Measurements from ENCODE around the gene DICER1.

The DICER1 gene

DNA sequence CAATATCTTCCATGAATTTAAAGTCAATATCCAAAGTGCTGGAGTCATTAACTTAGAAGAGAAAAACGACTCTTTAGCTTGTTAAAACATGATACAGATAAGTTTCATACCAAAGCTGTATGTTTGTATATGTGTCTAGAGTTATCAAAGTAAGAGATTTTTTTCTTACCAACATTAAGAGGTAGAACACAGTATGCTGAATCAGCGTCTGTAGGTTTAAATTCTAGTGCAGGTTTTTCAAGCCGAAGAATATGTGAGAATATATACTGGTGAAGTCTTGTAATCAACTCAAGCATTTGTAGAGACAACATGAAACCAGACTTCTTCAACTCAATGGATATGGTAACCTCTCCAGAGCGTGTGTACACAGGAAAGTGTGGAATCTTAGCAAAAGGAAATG is 49.6 kb downstream of the DICER1 start:
- peaks cover 89% of the 10 kb centered on the region for H3K36me3 ChIP-seq (ENCODE audit: insufficient read depth, low read length)
- no peaks in the 10 kb centered on the region for H3K79me2 ChIP-seq (ENCODE audit: insufficient read depth, low read length)
- H3K9me2 ChIP-seq (replicated peaks; ENCODE audit: low read depth, low read length) = no peaks in the 10 kb centered on the region
- no peak overlapping the region for H3K4me2 ChIP-seq (ENCODE audit: low read depth, low read length, poor library complexity, severe bottlenecking)
- H3K27me3 ChIP-seq (ENCODE audit: insufficient read depth, low read length, poor library complexity, severe bottlenecking) = no peaks in the 10 kb centered on the region
- H3K4me3 ChIP-seq (ENCODE audit: low read length, poor library complexity, severe bottlenecking) = no peak overlapping the region
- no peak for TF ChIP-seq EZH2phosphoT487 (IDR thresholded peaks at IDR 0.05; ENCODE audit: borderline replicate concordance)
- TF ChIP-seq, protein P1, sequence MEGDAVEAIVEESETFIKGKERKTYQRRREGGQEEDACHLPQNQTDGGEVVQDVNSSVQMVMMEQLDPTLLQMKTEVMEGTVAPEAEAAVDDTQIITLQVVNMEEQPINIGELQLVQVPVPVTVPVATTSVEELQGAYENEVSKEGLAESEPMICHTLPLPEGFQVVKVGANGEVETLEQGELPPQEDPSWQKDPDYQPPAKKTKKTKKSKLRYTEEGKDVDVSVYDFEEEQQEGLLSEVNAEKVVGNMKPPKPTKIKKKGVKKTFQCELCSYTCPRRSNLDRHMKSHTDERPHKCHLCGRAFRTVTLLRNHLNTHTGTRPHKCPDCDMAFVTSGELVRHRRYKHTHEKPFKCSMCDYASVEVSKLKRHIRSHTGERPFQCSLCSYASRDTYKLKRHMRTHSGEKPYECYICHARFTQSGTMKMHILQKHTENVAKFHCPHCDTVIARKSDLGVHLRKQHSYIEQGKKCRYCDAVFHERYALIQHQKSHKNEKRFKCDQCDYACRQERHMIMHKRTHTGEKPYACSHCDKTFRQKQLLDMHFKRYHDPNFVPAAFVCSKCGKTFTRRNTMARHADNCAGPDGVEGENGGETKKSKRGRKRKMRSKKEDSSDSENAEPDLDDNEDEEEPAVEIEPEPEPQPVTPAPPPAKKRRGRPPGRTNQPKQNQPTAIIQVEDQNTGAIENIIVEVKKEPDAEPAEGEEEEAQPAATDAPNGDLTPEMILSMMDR (conservative IDR thresholded peaks at IDR 0.05; ENCODE audit: low read length) = no peak
- no peak overlapping the region for H2AFZ ChIP-seq (ENCODE audit: low read length)
- H3K9ac ChIP-seq (ENCODE audit: low read depth, low read length, poor library complexity, severe bottlenecking) = no peak overlapping the region
- no peaks in the 10 kb centered on the region for H3F3A ChIP-seq (ENCODE audit: low read depth)
- H3K9me3 ChIP-seq (ENCODE audit: insufficient read depth, low read depth, low read length) = no peaks in the 10 kb centered on the region
- no peaks in the 10 kb centered on the region for H3K4me1 ChIP-seq (ENCODE audit: insufficient read depth, low read length, poor library complexity, severe bottlenecking)
- no peaks in the 10 kb centered on the region for H4K20me1 ChIP-seq (ENCODE audit: insufficient read depth, low read length, poor library complexity, severe bottlenecking)

DNA sequence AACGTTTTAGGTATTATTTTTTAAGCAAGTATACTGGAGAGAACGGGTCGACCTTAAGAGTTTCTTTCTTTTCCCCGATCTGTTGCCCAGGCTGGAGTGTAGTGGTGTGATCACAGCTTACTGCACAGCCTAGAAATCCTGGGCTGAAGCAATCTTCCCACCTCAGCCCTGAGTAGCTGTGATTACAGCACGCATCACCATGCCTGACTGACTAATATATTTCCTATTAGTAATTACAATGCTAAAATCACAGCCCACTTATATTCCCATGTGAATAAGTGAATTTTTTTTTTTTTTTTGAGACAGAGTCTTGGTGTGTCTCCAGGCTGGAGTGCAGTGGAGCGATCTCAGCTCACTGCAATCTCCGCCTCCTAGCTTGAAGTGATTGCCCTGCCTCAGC is 50.4 kb downstream of the DICER1 start:
- Histone ChIP-seq H3K79me2 (ENCODE audit: insufficient read depth, low read length) (no peaks in the 10 kb centered on the region), H3K36me3 (ENCODE audit: insufficient read depth, low read length) (peaks cover 90% of the 10 kb centered on the region), H3K4me1 (ENCODE audit: insufficient read depth, low read length, poor library complexity, severe bottlenecking) (no peaks in the 10 kb centered on the region), H3K4me3 (ENCODE audit: low read length, poor library complexity, severe bottlenecking) (no peak overlapping the region), H3K4me2 (ENCODE audit: low read depth, low read length, poor library complexity, severe bottlenecking) (no peak overlapping the region), H3F3A (ENCODE audit: low read depth) (no peaks in the 10 kb centered on the region), H3K9me3 (ENCODE audit: insufficient read depth, low read depth, low read length) (no peaks in the 10 kb centered on the region), H3K9ac (ENCODE audit: low read depth, low read length, poor library complexity, severe bottlenecking) (no peak overlapping the region), H4K20me1 (ENCODE audit: insufficient read depth, low read length, poor library complexity, severe bottlenecking) (no peaks in the 10 kb centered on the region), H3K27me3 (ENCODE audit: insufficient read depth, low read length, poor library complexity, severe bottlenecking) (no peaks in the 10 kb centered on the region), H2AFZ (ENCODE audit: low read length) (no peak overlapping the region), H3K9me2 (replicated peaks; ENCODE audit: low read depth, low read length) (no peaks in the 10 kb centered on the region)
- TF ChIP-seq, protein P1 (conservative IDR thresholded peaks at IDR 0.05; ENCODE audit: low read length) = no peak
- TF ChIP-seq EZH2phosphoT487 (IDR thresholded peaks at IDR 0.05; ENCODE audit: borderline replicate concordance) = no peak

DNA sequence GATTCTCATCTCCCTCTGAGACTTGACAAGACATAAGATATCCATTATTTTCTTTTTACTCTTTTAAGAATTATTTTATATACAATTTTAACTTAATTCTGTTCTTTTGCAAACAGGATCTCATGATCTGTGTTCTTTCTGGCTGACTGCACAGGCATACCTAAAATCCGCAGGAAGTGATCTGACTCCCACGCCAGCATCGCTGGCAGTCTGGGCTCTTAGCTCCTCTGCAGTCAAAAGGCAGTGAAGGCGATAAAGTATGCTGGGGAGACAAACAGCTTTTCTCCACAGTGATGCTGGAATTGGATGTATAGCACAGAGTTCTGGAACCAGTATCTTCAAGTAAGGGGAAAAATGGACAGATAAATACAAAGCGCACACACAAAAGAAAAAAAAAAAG is 52.4 kb downstream of the DICER1 start:
- no peaks in the 10 kb centered on the region for H3K9me3 ChIP-seq (ENCODE audit: insufficient read depth, low read depth, low read length)
- no peaks in the 10 kb centered on the region for H3K27me3 ChIP-seq (ENCODE audit: insufficient read depth, low read length, poor library complexity, severe bottlenecking)
- H3F3A ChIP-seq (ENCODE audit: low read depth) = no peaks in the 10 kb centered on the region
- H2AFZ ChIP-seq (ENCODE audit: low read length) = no peak overlapping the region
- H3K9ac ChIP-seq (ENCODE audit: low read depth, low read length, poor library complexity, severe bottlenecking) = no peak overlapping the region
- H3K4me3 ChIP-seq (ENCODE audit: low read length, poor library complexity, severe bottlenecking) = no peak overlapping the region
- H3K4me2 ChIP-seq (ENCODE audit: low read depth, low read length, poor library complexity, severe bottlenecking) = no peak overlapping the region
- H3K36me3 ChIP-seq (ENCODE audit: insufficient read depth, low read length) = peaks cover 80% of the 10 kb centered on the region
- no peaks in the 10 kb centered on the region for H4K20me1 ChIP-seq (ENCODE audit: insufficient read depth, low read length, poor library complexity, severe bottlenecking)
- no peaks in the 10 kb centered on the region for H3K79me2 ChIP-seq (ENCODE audit: insufficient read depth, low read length)
- TF ChIP-seq, protein P1 (conservative IDR thresholded peaks at IDR 0.05; ENCODE audit: low read length) = no peak
- TF ChIP-seq EZH2phosphoT487 (IDR thresholded peaks at IDR 0.05; ENCODE audit: borderline replicate concordance) = no peak
- H3K9me2 ChIP-seq (replicated peaks; ENCODE audit: low read depth, low read length) = no peaks in the 10 kb centered on the region
- no peaks in the 10 kb centered on the region for H3K4me1 ChIP-seq (ENCODE audit: insufficient read depth, low read length, poor library complexity, severe bottlenecking)

All from Loucy (cell line).